Neural progenitor cell (in vitro differentiated cells): ENCODE data around the gene PTAFR.

Experiments
- EZH2 ChIP-seq: fragments of 200-600 bp; sonication (generic); IDR thresholded peaks from 2 replicates; pipeline ENCODE4 v1.6.1; 2017; ENCODE audit warnings: antibody characterized with exemption, mild to moderate bottlenecking, moderate library complexity
- EZH2phosphoT487 ChIP-seq: fragments of 200-600 bp; sonication (generic); IDR thresholded peaks from 2 replicates; pipeline ENCODE4 v1.6.1; 2017; ENCODE audit warnings: antibody characterized with exemption
- TF ChIP-seq, protein P1 (sequence below): fragments of 200-600 bp; sonication (generic); IDR thresholded peaks from 2 replicates; pipeline ENCODE4 v1.5.1; 2017; ENCODE audit warnings: antibody characterized with exemption, mild to moderate bottlenecking

DNA sequence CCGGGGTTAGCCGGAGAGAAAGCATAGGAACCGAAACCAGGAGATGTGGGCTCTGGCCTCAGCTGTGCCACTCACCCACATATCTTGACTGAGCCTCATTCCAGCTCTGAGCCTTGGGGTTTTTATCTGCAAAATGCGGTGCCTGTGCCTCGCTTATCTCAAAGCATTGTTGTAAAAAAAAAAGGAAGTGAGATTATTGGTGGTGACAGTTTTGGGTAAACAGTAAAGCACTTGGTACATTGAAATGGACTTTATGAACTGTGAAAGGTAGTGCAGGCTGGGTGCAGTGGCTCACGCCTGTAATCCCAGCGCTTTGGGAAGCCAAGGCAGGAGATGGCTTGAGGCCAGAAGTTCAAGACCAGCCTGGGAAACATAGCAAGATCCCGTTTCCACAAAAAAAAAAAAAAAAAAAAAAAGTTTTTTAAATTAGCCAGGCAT lies 3.8 kb downstream of the PTAFR start:
- TF ChIP-seq, protein P1, sequence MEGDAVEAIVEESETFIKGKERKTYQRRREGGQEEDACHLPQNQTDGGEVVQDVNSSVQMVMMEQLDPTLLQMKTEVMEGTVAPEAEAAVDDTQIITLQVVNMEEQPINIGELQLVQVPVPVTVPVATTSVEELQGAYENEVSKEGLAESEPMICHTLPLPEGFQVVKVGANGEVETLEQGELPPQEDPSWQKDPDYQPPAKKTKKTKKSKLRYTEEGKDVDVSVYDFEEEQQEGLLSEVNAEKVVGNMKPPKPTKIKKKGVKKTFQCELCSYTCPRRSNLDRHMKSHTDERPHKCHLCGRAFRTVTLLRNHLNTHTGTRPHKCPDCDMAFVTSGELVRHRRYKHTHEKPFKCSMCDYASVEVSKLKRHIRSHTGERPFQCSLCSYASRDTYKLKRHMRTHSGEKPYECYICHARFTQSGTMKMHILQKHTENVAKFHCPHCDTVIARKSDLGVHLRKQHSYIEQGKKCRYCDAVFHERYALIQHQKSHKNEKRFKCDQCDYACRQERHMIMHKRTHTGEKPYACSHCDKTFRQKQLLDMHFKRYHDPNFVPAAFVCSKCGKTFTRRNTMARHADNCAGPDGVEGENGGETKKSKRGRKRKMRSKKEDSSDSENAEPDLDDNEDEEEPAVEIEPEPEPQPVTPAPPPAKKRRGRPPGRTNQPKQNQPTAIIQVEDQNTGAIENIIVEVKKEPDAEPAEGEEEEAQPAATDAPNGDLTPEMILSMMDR: no peak
- TF ChIP-seq EZH2 (no peak), EZH2phosphoT487 (no peak)
